K562 (cell line): ENCODE results near the gene CYSTM1. TPM values are rescaled to one million over a fixed set of nuclear protein-coding genes. Genes with fewer than 3 reads are reported as not detected.

ENCODE experiments used
- CBX8 ChIP-seq: fragments of 200-600 bp; sonication (generic); IDR thresholded peaks from 2 replicates; pipeline ENCODE4 v1.6.1; 2012; ENCODE audit warnings: borderline replicate concordance, mixed run types, low read depth, mild to moderate bottlenecking, moderate library complexity, mixed read lengths, low read length, control low read depth, inconsistent platforms; ENCODE audit not compliant: poor library complexity, severe bottlenecking; ENCODE audit errors: extremely low read depth
- CXXC5 ChIP-seq: fragments of 250-450 bp; sonication (Bioruptor Pico); IDR thresholded peaks from 2 replicates; pipeline ENCODE4 v1.8.0; 2022; ENCODE audit warnings: inconsistent platforms, mild to moderate bottlenecking, moderate library complexity
- DEAF1 ChIP-seq: fragments of 450-650 bp; formaldehyde crosslinking; IDR thresholded peaks from 2 replicates; pipeline ENCODE4 v1.4.0; 2020; ENCODE audit warnings: mild to moderate bottlenecking, moderate library complexity
- E2F5 ChIP-seq: sonication (generic); formaldehyde crosslinking; IDR thresholded peaks from 2 replicates; pipeline ENCODE4 v1.8.0; 2022; ENCODE audit warnings: mild to moderate bottlenecking, missing genetic modification reagents
- FOXK2 ChIP-seq, 2 experiments: fragments of 450-650 bp; IDR thresholded peaks in 1 of 2; conservative IDR thresholded peaks in 1 of 2; 2 replicates each; pipeline ENCODE4 v1.6.1; 2016; ENCODE audit warnings: low read depth in 2 of 2, mild to moderate bottlenecking in 1 of 2
- GABPA ChIP-seq: fragments of 200-800 bp; sonication (Bioruptor generic); conservative IDR thresholded peaks from 2 replicates; pipeline ENCODE4 v1.6.1; 2016; ENCODE audit warnings: low read depth, missing genetic modification characterization, missing compliant biosample characterization
- GTF2F1 ChIP-seq: IDR thresholded peaks from 2 replicates; pipeline ENCODE4 v1.6.1; 2011; ENCODE audit warnings: low read depth, low read length, improper control_type of control experiment
- KDM2B ChIP-seq: fragments of 250-450 bp; sonication (Bioruptor Pico); IDR thresholded peaks from 2 replicates; pipeline ENCODE4 v1.8.0; 2021; ENCODE audit warnings: mild to moderate bottlenecking, moderate library complexity
- LARP7 ChIP-seq: fragments of 450-650 bp; IDR thresholded peaks from 2 replicates; pipeline ENCODE4 v1.6.1; 2016
- PBX2 ChIP-seq, 2 experiments: IDR thresholded peaks in 1 of 2; conservative IDR thresholded peaks in 1 of 2; 2 replicates each; pipeline ENCODE4 v1.6.1; 2016; ENCODE audit warnings: low read depth in 2 of 2, mild to moderate bottlenecking in 1 of 2, missing compliant biosample characterization in 1 of 2, missing genetic modification characterization in 1 of 2, moderate library complexity in 1 of 2
- RB1 ChIP-seq: fragments of 450-650 bp; IDR thresholded peaks from 2 replicates; pipeline ENCODE4 v1.6.1; 2017; ENCODE audit warnings: low read depth, mild to moderate bottlenecking
- RNF219 ChIP-seq: fragments of 250-450 bp; sonication (Bioruptor Pico); IDR thresholded peaks from 2 replicates; pipeline ENCODE4 v1.5.0; 2022; ENCODE audit warnings: mild to moderate bottlenecking
- SOX6 ChIP-seq: fragments of 450-650 bp; IDR thresholded peaks from 2 replicates; pipeline ENCODE4 v1.6.1; 2014; ENCODE audit warnings: mild to moderate bottlenecking
- TAL1 ChIP-seq: fragments of 450-650 bp; IDR thresholded peaks from 2 replicates; pipeline ENCODE4 v1.6.1; 2016; ENCODE audit warnings: mild to moderate bottlenecking
- ZBTB9 ChIP-seq: fragments of 450-650 bp; formaldehyde crosslinking; IDR thresholded peaks from 2 replicates; pipeline ENCODE4 v1.4.0; 2020; ENCODE audit warnings: mild to moderate bottlenecking, moderate library complexity
- ZFP1 ChIP-seq: fragments of 450-650 bp; formaldehyde crosslinking; IDR thresholded peaks from 2 replicates; pipeline ENCODE4 v1.4.0; 2020; ENCODE audit warnings: mild to moderate bottlenecking, mixed read lengths
- ZNF263 ChIP-seq: sonication (generic); formaldehyde crosslinking; IDR thresholded peaks from 2 replicates; pipeline ENCODE4 v1.8.0; 2022; ENCODE audit warnings: mild to moderate bottlenecking, missing genetic modification reagents, borderline replicate concordance
- polyA plus RNA-seq, 8 experiments: library from polyadenylated mRNA; depleted of rRNA in 4 of 8; stranded (reverse) in 5 of 8; unstranded in 3 of 8; fragments of >200 nt; fragmentation: Nextera tagmentation in 2 of 8; fragmentation: Illumina TruSeq in 1 of 8; extraction: Ambion mirVana in 2 of 8; extraction: Trizol in 1 of 8; gene quantifications; 2 replicates each; pipeline versions ENCODE4 v1.2.1 to v1.2.3, GENCODE V29; 2011 to 2014; ENCODE audit warnings: inconsistent platforms in 1 of 8, missing spikeins in 1 of 8
- total RNA-seq, 7 experiments: library from RNA; depleted of rRNA in 6 of 7; stranded (reverse); fragments of >200 nt in 6 of 7; fragmentation: Illumina TruSeq in 2 of 7; extraction: Trizol in 2 of 7; gene quantifications; 2 replicates each; pipeline versions ENCODE4 v1.2.1 to v1.2.3, GENCODE V29; 2011 to 2021; ENCODE audit warnings: low replicate concordance in 1 of 7

Gene CYSTM1
- total and polyA plus RNA-seq, 9 of the 15 experiments (the other 6 are each of a cell fraction or from before 2014, with no cell fraction given): 76.1 to 422 (median 108) TPM

GRCh38 chr5:140261403-140262171, 86.6 kb downstream of the CYSTM1 start (continued):
- no peak for TF ChIP-seq PBX2 (CRISPR knock-in tag; IDR thresholded peaks at IDR 0.05; ENCODE audit: low read depth)
- no peak for TF ChIP-seq PBX2 (tag; conservative IDR thresholded peaks at IDR 0.05; ENCODE audit: low read depth)
- peak; percentile 97 to 98 for TF ChIP-seq FOXK2 (conservative IDR thresholded peaks at IDR 0.05 in 1 of 2, IDR thresholded peaks at IDR 0.05 in 1 of 2; ENCODE audit: low read depth in 2 of 2)
- TF ChIP-seq GTF2F1: no peak
- no peak for TF ChIP-seq CXXC5 (CRISPR knock-in tag)
- TF ChIP-seq CBX8: no peak
- no peak for TF ChIP-seq KDM2B (CRISPR knock-in tag)
- no peak for TF ChIP-seq RNF219 (CRISPR knock-in tag)
- no peak for TF ChIP-seq TAL1
- TF ChIP-seq ZNF263 (CRISPR knock-in tag): no peak
- no peak for TF ChIP-seq SOX6
- TF ChIP-seq DEAF1 (CRISPR knock-in tag): no peak
- no peak for TF ChIP-seq ZBTB9 (CRISPR knock-in tag)
- TF ChIP-seq E2F5 (CRISPR knock-in tag): no peak
- TF ChIP-seq GABPA (tag): 0 out of 2 replicates have a peak, but pooled peaks have one; percentile 30
- no peak for TF ChIP-seq LARP7
- TF ChIP-seq RB1: no peak
- TF ChIP-seq ZFP1 (CRISPR knock-in tag): no peak
